Stimulated activated CD8-positive, alpha-beta memory T cell treated with anti-CD3 and anti-CD28 coated beads, Interleukin-7, amount 100 ng/mL, for 4 hours (primary cell): ENCODE results near the gene SNX30.

ENCODE experiments used
- DNase-seq, 2 donors: peaks; one replicate each; pipeline ENCODE4 v3.0.0-alpha.2; 2020; ENCODE audit warnings: low read depth in 2 of 2

Gene SNX30

GRCh38 chr9:112858005-112858404, 107.4 kb downstream of the SNX30 start:
- DNase-seq: no peak

GRCh38 chr9:112858625-112859147, 108.1 kb downstream of the SNX30 start:
- DNase-seq: no peak

- no peak for DNase-seq
These were observed 109.9 kb downstream of the SNX30 start for GRCh38 chr9:112860451-112860850.

- no peak for DNase-seq
These were observed 110.6 kb downstream of the SNX30 start for GRCh38 chr9:112861155-112861554.

GRCh38 chr9:112861638-112862555, 111.3 kb downstream of the SNX30 start:
- no peak for DNase-seq

- DNase-seq: no peak
These were observed 112.7 kb downstream of the SNX30 start for GRCh38 chr9:112863214-112863613.

- no peak for DNase-seq
These were observed 113.2 kb downstream of the SNX30 start for GRCh38 chr9:112863746-112864145.

GRCh38 chr9:112864403-112864802, 113.8 kb downstream of the SNX30 start:
- DNase-seq: no peak

- no peak for DNase-seq
These were observed 114.4 kb downstream of the SNX30 start for GRCh38 chr9:112864982-112865381.

GRCh38 chr9:112866662-112867274, 116.2 kb downstream of the SNX30 start:
- DNase-seq: no peak

GRCh38 chr9:112867275-112867991, 116.9 kb downstream of the SNX30 start:
- peak; percentile 5 to 8 for DNase-seq

- no peak for DNase-seq
These were observed 117.9 kb downstream of the SNX30 start for GRCh38 chr9:112868461-112868860.

GRCh38 chr9:112869041-112869529, 118.5 kb downstream of the SNX30 start:
- no peak for DNase-seq

- no peak for DNase-seq
These were observed 119.4 kb downstream of the SNX30 start for GRCh38 chr9:112869917-112870316.

GRCh38 chr9:112870556-112870955, 120.0 kb downstream of the SNX30 start:
- no peak for DNase-seq

GRCh38 chr9:112872019-112872418, 121.5 kb downstream of the SNX30 start:
- DNase-seq: no peak

- no peak for DNase-seq
These were observed 123.3 kb downstream of the SNX30 start for GRCh38 chr9:112873773-112874405.

GRCh38 chr9:112878752-112879151, 128.2 kb downstream of the SNX30 start:
- DNase-seq: no peak

GRCh38 chr9:112880650-112881049, 130.1 kb downstream of the SNX30 start:
- DNase-seq: no peak

- no peak for DNase-seq
These were observed 130.8 kb downstream of the SNX30 start for GRCh38 chr9:112881331-112881730.

GRCh38 chr9:112884101-112884500, 133.5 kb downstream of the SNX30 start:
- no peak for DNase-seq

GRCh38 chr9:112884721-112885120, 134.2 kb downstream of the SNX30 start:
- DNase-seq: no peak
